Spinal cord (tissue), 10 donors: Measurements from ENCODE around the gene CBLIF. TPM values are rescaled to one million over a fixed set of nuclear protein-coding genes. Genes with fewer than 3 reads are reported as not detected.
A peak's percentile ranks its signal among the peaks of the same experiment; 100 is the strongest.
"Not testable (repeated sequence)": the region's sequence is repeated elsewhere in the genome, so short reads cannot be mapped to it uniquely, and the experiment has no call there.

ENCODE experiments used
- DNase-seq, 6 donors: peaks; one replicate each; pipeline versions ENCODE4 v3.0.0 to v3.0.0-alpha.2; 2013 to 2015; ENCODE audit warnings: low spot score in 6 of 6, low read depth in 4 of 6
- H3K27ac ChIP-seq: one replicate; pipeline ENCODE4 v1.5.1; 2013; ENCODE audit warnings: low read depth, low read length, control low read depth
- H3K27me3 ChIP-seq: one replicate; pipeline ENCODE4 v1.6.1; 2013; ENCODE audit warnings: low read length; ENCODE audit not compliant: control insufficient read depth, insufficient read depth
- H3K36me3 ChIP-seq: one replicate; pipeline ENCODE4 v1.6.1; 2013; ENCODE audit warnings: low read length; ENCODE audit not compliant: control insufficient read depth, insufficient read depth
- H3K4me1 ChIP-seq: one replicate; pipeline ENCODE4 v1.6.1; 2013; ENCODE audit warnings: low read length; ENCODE audit not compliant: control insufficient read depth, insufficient read depth
- H3K4me3 ChIP-seq: one replicate; pipeline ENCODE4 v1.5.1; 2013; ENCODE audit warnings: low read depth, low read length, control low read depth
- H3K9me3 ChIP-seq: one replicate; pipeline ENCODE4 v1.6.1; 2013; ENCODE audit warnings: low read length; ENCODE audit not compliant: control insufficient read depth, insufficient read depth
- WGBS: methylation state at CpG from one replicate; pipeline ENCODE4 v1.1.5; 2013; ENCODE audit warnings: missing lambda C conversion rate; ENCODE audit not compliant: insufficient coverage; 5-methylcytosine and 5-hydroxymethylcytosine counted together
- polyA plus RNA-seq, 2 donors: library from polyadenylated mRNA; unstranded; fragments of 120-200 nt; gene quantifications; one replicate each; pipeline ENCODE4 v1.2.1, GENCODE V29; 2013; ENCODE audit not compliant: insufficient read length in 2 of 2
- total RNA-seq, 2 donors: library from RNA; depleted of rRNA in 1 of 2; stranded (reverse); fragments of 120-200 nt in 1 of 2; fragments of >200 nt in 1 of 2; gene quantifications; one replicate each; pipeline versions ENCODE4 v1.2.3 to v1.2.4, GENCODE V29; 2013 to 2014
- donor health status: healthy.

Gene CBLIF
- total and polyA plus RNA-seq, 4 donors, result not detected

GRCh38 chr11:59872076-59872475 lies 26.8 kb upstream of the CBLIF start:
- DNase-seq, result no peak
- H3K27me3 ChIP-seq, result no peaks in the 10 kb centered on the region
- no peak overlapping the region for H3K27ac ChIP-seq
- peaks cover 1% of the 10 kb centered on the region for H3K9me3 ChIP-seq
- H3K4me3 ChIP-seq, result no peak overlapping the region
- no peaks in the 10 kb centered on the region for H3K4me1 ChIP-seq
- H3K36me3 ChIP-seq, result no peaks in the 10 kb centered on the region

GRCh38 chr11:59867946-59868345 lies 22.6 kb upstream of the CBLIF start:
- Histone ChIP-seq H3K36me3 (no peaks in the 10 kb centered on the region), H3K27me3 (no peaks in the 10 kb centered on the region), H3K4me1 (no peaks in the 10 kb centered on the region), H3K4me3 (no peak overlapping the region), H3K9me3 (peaks cover 1% of the 10 kb centered on the region), H3K27ac (no peak overlapping the region)
- no CpG with 5 or more reads among the region's 2 CpGs for WGBS
- no peak for DNase-seq

- no peak overlapping the region for H3K27ac ChIP-seq
- no CpG with 5 or more reads among the region's 1 CpG for WGBS
- H3K36me3 ChIP-seq, result no peaks in the 10 kb centered on the region
- H3K4me1 ChIP-seq, result no peaks in the 10 kb centered on the region
- H3K27me3 ChIP-seq, result no peaks in the 10 kb centered on the region
- peak in 1 of 6 donors; percentile 19 for DNase-seq
- H3K9me3 ChIP-seq, result peaks cover 1% of the 10 kb centered on the region
- no peak overlapping the region for H3K4me3 ChIP-seq
Measured at GRCh38 chr11:59866836-59867235, 21.5 kb upstream of the CBLIF start.

GRCh38 chr11:59866397-59866796 lies 21.1 kb upstream of the CBLIF start, which contains the start of gene TCN1:
TCN1 (minus strand) TSS chr11:59866487; CDS start chr11:59866470, 17 bp downstream.
- Histone ChIP-seq H3K27me3 (no peaks in the 10 kb centered on the region), H3K9me3 (peaks cover under 1% of the 10 kb centered on the region), H3K4me1 (no peaks in the 10 kb centered on the region), H3K27ac (peak within 1 kb of the TSS; percentile 49), H3K4me3 (no peak within 1 kb of the TSS), H3K36me3 (no peaks in the 10 kb centered on the region)
- no CpG with 5 or more reads among the region's 3 CpGs for WGBS
- no peak for DNase-seq

- Histone ChIP-seq H3K9me3 (no peaks in the 10 kb centered on the region), H3K4me3 (no peak overlapping the region), H3K4me1 (no peaks in the 10 kb centered on the region), H3K36me3 (no peaks in the 10 kb centered on the region), H3K27me3 (no peaks in the 10 kb centered on the region), H3K27ac (peak overlapping the region; percentile 49)
- peak in 1 of 6 donors; percentile 11 for DNase-seq
- no CpG with 5 or more reads among the region's 1 CpG for WGBS
Measured at GRCh38 chr11:59865031-59865430, 19.7 kb upstream of the CBLIF start.

GRCh38 chr11:59862252-59862651 lies 17.0 kb upstream of the CBLIF start:
- Histone ChIP-seq H3K27me3 (no peaks in the 10 kb centered on the region), H3K36me3 (no peaks in the 10 kb centered on the region), H3K27ac (no peak overlapping the region), H3K4me3 (no peak overlapping the region), H3K4me1 (no peaks in the 10 kb centered on the region), H3K9me3 (no peaks in the 10 kb centered on the region)
- no peak for DNase-seq
- WGBS, result no CpG with 5 or more reads among the region's 3 CpGs

GRCh38 chr11:59859673-59860072 lies 14.4 kb upstream of the CBLIF start:
- Histone ChIP-seq H3K27me3 (no peaks in the 10 kb centered on the region), H3K36me3 (no peaks in the 10 kb centered on the region), H3K4me1 (no peaks in the 10 kb centered on the region), H3K27ac (no peak overlapping the region), H3K4me3 (no peak overlapping the region), H3K9me3 (no peaks in the 10 kb centered on the region)
- no peak for DNase-seq

GRCh38 chr11:59857439-59858434 lies 12.4 kb upstream of the CBLIF start:
- Histone ChIP-seq H3K9me3 (no peaks in the 10 kb centered on the region), H3K4me1 (no peaks in the 10 kb centered on the region), H3K27ac (no peak overlapping the region), H3K36me3 (no peaks in the 10 kb centered on the region), H3K27me3 (no peaks in the 10 kb centered on the region), H3K4me3 (no peak overlapping the region)
- WGBS, result 92% methylated on average over 4 of the region's 10 CpGs
- no peak for DNase-seq

GRCh38 chr11:59854871-59855270 lies 9.6 kb upstream of the CBLIF start:
- no peaks in the 10 kb centered on the region for H3K27me3 ChIP-seq
- 71% methylated on average over 1 of the region's 2 CpGs for WGBS
- DNase-seq, result peak in 4 of 6 donors; percentile 5 to 83 (median 40)

GRCh38 chr11:59851416-59851815 lies 6.1 kb upstream of the CBLIF start:
- no CpG with 5 or more reads among the region's 5 CpGs for WGBS
- DNase-seq, H3K4me3 ChIP-seq, H3K9me3 ChIP-seq, H3K36me3 ChIP-seq, H3K27me3 ChIP-seq, H3K27ac ChIP-seq, H3K4me1 ChIP-seq: not testable (repeated sequence)

More at GRCh38 chr11:59854871-59855270, 9.6 kb upstream of the CBLIF start:
- Histone ChIP-seq H3K4me3 (no peak overlapping the region), H3K36me3 (no peaks in the 10 kb centered on the region), H3K9me3 (no peaks in the 10 kb centered on the region), H3K27ac (no peak overlapping the region), H3K4me1 (no peaks in the 10 kb centered on the region)
